Body of pancreas (tissue), 4 donors: ENCODE data around the gene CAMKK2.

Source experiments
- POLR2A ChIP-seq, 3 donors: fragments of 450-650 bp; IDR thresholded peaks; one replicate each; pipeline ENCODE4 v1.6.1; 2016; ENCODE audit warnings: antibody characterized with exemption in 3 of 3, mild to moderate bottlenecking in 2 of 3
- TF ChIP-seq, protein P1 (sequence below), 7 experiments: fragments of 450-650 bp in 4 of 7; fragments of 200-600 bp in 3 of 7; sonication (generic) in 3 of 7; IDR thresholded peaks; one replicate each; pipeline ENCODE4 v1.5.1; 2016 to 2019; ENCODE audit warnings: antibody characterized with exemption in 7 of 7

DNA sequence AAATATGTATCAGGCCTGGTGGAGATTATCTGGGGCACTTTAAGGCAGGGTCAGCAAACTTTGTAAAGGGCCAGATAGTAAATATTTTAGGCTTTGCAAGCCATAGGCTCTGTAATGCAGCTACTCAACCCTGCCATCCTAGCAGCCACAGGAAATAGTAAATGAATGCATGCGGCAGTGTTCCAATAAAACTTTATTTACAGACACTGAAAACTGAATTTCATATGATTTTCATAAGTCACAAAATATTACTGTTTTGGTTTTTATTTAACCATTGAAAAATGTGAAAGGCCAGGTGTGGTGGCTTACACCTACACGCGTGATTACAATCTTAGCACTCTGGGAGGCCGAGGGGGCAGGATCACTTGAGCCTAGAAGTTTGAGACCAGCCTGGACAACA is 3.2 kb upstream of the CAMKK2 start:
- TF ChIP-seq, protein P1, sequence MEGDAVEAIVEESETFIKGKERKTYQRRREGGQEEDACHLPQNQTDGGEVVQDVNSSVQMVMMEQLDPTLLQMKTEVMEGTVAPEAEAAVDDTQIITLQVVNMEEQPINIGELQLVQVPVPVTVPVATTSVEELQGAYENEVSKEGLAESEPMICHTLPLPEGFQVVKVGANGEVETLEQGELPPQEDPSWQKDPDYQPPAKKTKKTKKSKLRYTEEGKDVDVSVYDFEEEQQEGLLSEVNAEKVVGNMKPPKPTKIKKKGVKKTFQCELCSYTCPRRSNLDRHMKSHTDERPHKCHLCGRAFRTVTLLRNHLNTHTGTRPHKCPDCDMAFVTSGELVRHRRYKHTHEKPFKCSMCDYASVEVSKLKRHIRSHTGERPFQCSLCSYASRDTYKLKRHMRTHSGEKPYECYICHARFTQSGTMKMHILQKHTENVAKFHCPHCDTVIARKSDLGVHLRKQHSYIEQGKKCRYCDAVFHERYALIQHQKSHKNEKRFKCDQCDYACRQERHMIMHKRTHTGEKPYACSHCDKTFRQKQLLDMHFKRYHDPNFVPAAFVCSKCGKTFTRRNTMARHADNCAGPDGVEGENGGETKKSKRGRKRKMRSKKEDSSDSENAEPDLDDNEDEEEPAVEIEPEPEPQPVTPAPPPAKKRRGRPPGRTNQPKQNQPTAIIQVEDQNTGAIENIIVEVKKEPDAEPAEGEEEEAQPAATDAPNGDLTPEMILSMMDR (IDR thresholded peaks at IDR 0.05): no peak
- TF ChIP-seq POLR2A (IDR thresholded peaks at IDR 0.05): no peak
